Fibroblast of mammary gland (primary cell): ENCODE measurements around the gene LRRC9.
A peak's percentile ranks its signal among the peaks of the same experiment; 100 is the strongest.

Experiments
- DNase-seq: peaks from one replicate; pipeline ENCODE4 v3.0.0-alpha.2; 2010; ENCODE audit warnings: low read depth
- H3K4me3 ChIP-seq: 2 replicates; pipeline ENCODE4 v1.5.1; 2011; ENCODE audit warnings: low read depth, mild to moderate bottlenecking, low read length, moderate library complexity; ENCODE audit not compliant: control insufficient read depth
- TF ChIP-seq, protein P1 (sequence below): conservative IDR thresholded peaks from 2 replicates; pipeline ENCODE4 v1.5.1; 2011; ENCODE audit warnings: low read depth, low read length, inconsistent platforms; ENCODE audit not compliant: control insufficient read depth, insufficient read depth

LRRC9 gene

DNA sequence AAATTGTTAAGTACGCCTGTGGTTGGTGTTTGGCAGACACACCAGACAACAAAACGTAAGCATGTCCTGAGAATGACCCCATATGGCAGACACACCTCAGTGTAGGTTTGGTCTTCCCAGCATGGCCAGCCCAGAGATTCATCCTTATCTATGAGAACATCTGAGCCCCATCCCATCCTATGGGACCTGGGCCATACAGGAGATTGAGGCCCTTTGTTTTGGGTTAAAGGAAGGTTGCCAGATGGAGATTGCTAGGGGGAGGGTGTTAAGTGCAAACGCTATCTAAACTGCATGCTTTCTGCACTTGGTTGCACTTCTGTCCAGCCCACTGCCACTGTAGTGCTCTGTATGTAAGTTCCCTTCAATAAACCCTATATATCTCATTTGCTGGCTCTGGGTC lies 167.7 kb downstream of the LRRC9 start:
- no peak overlapping the region for H3K4me3 ChIP-seq
- no peak for DNase-seq
- TF ChIP-seq, protein P1, sequence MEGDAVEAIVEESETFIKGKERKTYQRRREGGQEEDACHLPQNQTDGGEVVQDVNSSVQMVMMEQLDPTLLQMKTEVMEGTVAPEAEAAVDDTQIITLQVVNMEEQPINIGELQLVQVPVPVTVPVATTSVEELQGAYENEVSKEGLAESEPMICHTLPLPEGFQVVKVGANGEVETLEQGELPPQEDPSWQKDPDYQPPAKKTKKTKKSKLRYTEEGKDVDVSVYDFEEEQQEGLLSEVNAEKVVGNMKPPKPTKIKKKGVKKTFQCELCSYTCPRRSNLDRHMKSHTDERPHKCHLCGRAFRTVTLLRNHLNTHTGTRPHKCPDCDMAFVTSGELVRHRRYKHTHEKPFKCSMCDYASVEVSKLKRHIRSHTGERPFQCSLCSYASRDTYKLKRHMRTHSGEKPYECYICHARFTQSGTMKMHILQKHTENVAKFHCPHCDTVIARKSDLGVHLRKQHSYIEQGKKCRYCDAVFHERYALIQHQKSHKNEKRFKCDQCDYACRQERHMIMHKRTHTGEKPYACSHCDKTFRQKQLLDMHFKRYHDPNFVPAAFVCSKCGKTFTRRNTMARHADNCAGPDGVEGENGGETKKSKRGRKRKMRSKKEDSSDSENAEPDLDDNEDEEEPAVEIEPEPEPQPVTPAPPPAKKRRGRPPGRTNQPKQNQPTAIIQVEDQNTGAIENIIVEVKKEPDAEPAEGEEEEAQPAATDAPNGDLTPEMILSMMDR, result no peak

DNA sequence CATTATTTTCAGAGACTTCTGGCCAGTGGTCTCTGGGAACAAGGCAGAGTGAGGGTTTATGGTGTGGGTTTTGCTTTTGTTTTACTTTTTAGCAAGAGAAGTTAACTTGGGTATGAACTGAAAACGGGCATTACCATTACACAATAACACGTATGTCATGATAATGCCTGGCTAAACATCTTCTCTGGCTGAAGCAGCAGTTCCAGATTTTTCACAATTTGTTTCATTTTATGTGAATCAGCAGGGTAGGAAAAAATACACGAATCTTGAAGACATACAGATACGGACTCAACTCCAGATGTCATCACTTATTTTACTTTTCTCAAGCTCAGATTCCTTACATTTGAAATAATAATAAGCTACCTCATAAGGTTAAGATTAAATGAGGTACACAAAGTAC lies 169.3 kb downstream of the LRRC9 start:
- H3K4me3 ChIP-seq, result no peak overlapping the region
- no peak for DNase-seq
- TF ChIP-seq, protein P1, result no peak

DNA sequence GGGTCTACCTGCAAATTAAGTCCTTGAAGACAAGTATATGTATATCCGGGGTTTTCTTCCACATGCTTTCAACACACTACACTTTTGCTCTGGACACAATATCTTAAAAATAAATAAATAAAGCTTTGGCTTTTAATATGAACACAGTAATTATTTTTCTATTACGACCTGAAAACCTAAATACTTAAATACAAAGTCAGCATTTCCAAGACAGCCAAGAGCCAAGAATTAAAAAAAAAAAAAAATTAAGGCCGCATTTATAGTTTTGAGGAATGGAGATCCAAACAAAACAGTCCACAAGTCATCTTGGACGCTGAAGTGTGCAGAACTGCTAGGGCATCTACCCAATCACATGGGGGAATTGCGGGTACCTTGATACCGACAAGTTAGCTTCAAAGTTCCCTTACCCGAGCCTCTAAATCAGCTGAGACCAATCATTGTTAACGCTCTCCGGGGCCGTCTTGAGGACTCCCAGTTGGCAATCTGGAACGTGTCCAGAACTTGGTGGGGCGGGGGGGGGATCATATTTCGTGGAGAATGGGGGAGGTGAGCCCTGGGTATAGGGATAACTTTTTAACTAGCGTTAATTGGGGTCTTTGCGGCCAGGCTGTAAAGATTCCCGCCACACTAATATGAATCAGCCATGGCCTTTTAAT lies 171.0 kb downstream of the LRRC9 start:
- H3K4me3 ChIP-seq, result peak overlapping the region; percentile 91

DNA sequence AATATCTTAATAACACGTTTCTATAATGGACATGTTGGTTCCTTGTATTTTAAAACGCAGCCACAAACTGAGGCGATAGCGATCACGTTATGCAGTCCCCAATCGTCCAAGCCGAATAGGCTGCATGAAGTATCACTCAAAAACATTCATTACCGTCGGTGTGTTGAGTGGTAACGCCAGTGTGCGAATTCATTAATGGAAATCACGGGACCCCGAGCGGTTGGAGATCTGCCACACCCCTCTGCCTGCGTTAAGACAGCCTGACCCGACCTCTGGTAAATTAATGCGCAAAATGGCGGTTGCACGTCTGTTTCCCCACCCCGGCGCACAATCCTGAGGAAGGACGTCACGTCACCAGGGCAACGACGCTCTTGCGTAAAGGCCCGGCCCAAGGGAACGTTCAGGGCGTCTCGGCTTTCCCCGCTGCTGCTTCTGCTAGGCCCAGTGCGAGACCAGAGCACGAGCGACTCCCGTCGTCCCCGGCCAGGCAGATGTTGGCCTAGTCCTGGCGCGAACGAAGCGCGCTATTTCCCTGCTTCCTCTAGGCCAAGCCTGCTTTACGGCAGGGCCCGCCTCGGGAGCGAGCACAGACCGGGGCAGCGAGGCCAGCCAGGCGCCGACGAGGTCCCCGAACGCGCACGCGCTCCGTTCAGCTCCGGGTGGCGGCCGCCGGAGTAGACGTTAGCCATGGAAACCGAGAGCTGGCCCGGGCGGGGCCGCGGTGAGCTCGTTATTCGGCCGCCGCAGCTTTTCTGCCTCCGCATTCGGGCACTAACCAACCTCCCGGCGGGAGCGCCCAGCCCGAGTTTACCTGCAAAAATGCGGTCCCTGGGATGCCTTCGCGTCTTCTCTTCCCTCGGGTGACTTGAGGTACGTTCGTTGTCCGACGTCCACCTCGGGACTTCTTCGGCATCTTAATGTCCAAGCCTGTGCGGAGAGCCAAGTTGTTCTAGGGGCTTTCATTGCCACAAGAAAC lies 171.9 kb downstream of the LRRC9 start, which contains the start of gene PCNX4:
TSS of gene PCNX4 (plus strand) at position 374 of the 976 bp plus-strand sequence. CDS start 15,716 bp downstream, outside the sequence.
- TF ChIP-seq, protein P1, result no peak
- H3K4me3 ChIP-seq, result peak within 1 kb of the TSS; percentile 91
- peak; percentile 99 for DNase-seq

More for the DNA sequence above, 171.0 kb downstream of the LRRC9 start:
- peak; percentile 81 for DNase-seq
- TF ChIP-seq, protein P1, result no peak

DNA sequence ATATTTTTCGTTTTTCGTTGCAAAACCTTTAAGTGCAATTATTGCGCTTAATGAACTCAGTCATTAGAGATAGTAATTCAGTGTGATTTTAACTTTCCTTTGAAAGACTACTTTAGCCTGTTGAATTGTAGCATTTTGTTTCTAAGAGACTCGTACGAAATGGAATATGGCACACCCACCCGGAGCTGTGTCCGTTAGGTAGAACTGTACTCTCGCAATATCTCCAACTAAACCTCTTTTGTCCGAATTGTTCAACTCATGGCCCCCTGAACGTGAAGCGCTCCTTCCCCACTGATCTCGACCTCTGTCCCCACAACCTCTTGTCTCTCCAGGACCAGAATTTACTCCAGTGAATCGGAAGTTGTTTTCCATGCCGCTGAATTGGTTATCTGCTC lies 172.6 kb downstream of the LRRC9 start:
- DNase-seq, result peak; percentile 52
- TF ChIP-seq, protein P1, result no peak
- peak overlapping the region; percentile 91 for H3K4me3 ChIP-seq

DNA sequence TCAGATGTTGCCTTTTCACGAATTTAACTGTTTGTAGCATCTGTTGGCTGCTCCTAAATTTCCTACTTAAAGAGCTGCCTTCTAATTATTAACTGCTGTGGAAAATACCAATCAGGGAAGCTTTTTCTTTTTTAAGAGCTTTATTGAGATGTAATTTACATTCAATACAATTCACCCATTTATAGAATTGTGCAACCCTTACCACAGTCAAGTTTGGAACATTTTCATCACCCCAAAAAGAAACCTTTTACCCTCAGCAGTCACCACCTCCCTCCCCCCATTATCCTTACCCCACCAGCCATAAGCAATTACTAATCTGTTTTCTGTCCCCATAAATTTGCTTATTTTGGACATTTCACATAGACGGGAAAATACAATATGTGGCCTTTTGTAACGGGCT lies 173.1 kb downstream of the LRRC9 start:
- TF ChIP-seq, protein P1, result no peak
- H3K4me3 ChIP-seq, result peak overlapping the region; percentile 91

More for the DNA sequence above, 173.1 kb downstream of the LRRC9 start:
- DNase-seq, result peak; percentile 38
